ENCODE results near the gene ARMS2. TPM values are rescaled to one million over a fixed set of nuclear protein-coding genes. Genes with fewer than 3 reads are reported as not detected.

ARMS2 gene
- total and polyA plus RNA-seq, 2 experiments from 2014 or later = not detected

GRCh38 chr10:122503012-122503411 lies 48.6 kb downstream of the ARMS2 start:
- Mint-ChIP-seq H3K27ac (no peak overlapping the region), H3K36me3 (ENCODE audit: low read depth) (no peaks in the 10 kb centered on the region; the same call in 2 of the 3 replicates), H3K27me3 (ENCODE audit: insufficient read depth, low read depth, poor library complexity) (peaks cover 3% of the 10 kb centered on the region), H3K9me3 (no peaks in the 10 kb centered on the region), H3K4me1 (no peaks in the 10 kb centered on the region), H3K4me3 (no peak overlapping the region)
- Histone ChIP-seq H3K4me2 (no peak overlapping the region), H2AFZ (no peak overlapping the region), H3K27ac (ENCODE audit: low read depth) (no peak overlapping the region), H3F3A (replicated peaks; ENCODE audit: low read depth) (no peaks in the 10 kb centered on the region), H3K9me2 (ENCODE audit: insufficient read depth) (no peaks in the 10 kb centered on the region), H3K4me1 (ENCODE audit: insufficient read depth) (no peaks in the 10 kb centered on the region), H4K20me1 (replicated peaks; ENCODE audit: insufficient read depth) (no peaks in the 10 kb centered on the region), H3K27me3 (ENCODE audit: insufficient read depth) (no peaks in the 10 kb centered on the region), H3K79me2 (replicated peaks; ENCODE audit: insufficient read depth) (no peaks in the 10 kb centered on the region), H3K36me3 (ENCODE audit: insufficient read depth) (no peaks in the 10 kb centered on the region), H3K4me3 (no peak overlapping the region)
- ATAC-seq = no peak
- DNase-seq (ENCODE audit: low spot score) = no peak
- no peak for TF ChIP-seq REST (IDR thresholded peaks at IDR 0.05; ENCODE audit: unreplicated experiment)
- no peak for TF ChIP-seq ETS1 (IDR thresholded peaks at IDR 0.05)
- no peak for TF ChIP-seq ZNF331 (CRISPR knock-in tag; IDR thresholded peaks at IDR 0.05; ENCODE audit: low read depth)
- TF ChIP-seq EZH2 (IDR thresholded peaks at IDR 0.05; ENCODE audit: low read depth, unreplicated experiment) = no peak
- no peak for TF ChIP-seq STAT1 (IDR thresholded peaks at IDR 0.05; ENCODE audit: unreplicated experiment)
- no peak for TF ChIP-seq CTCF (conservative IDR thresholded peaks at IDR 0.05; ENCODE audit: low read depth in 2 of 2)
- no peak for TF ChIP-seq CREB1 (CRISPR knock-in tag; IDR thresholded peaks at IDR 0.05; ENCODE audit: low read depth)
- no peak for TF ChIP-seq ZNF114 (CRISPR knock-in tag; IDR thresholded peaks at IDR 0.05)
- no peak for TF ChIP-seq POLR2AphosphoS5 (IDR thresholded peaks at IDR 0.05; ENCODE audit: low read depth)
- no peak for TF ChIP-seq ZNF462 (CRISPR knock-in tag; IDR thresholded peaks at IDR 0.05)
- no peak for TF ChIP-seq EZH2phosphoT487 (IDR thresholded peaks at IDR 0.05; ENCODE audit: unreplicated experiment)
- TF ChIP-seq NANOG (IDR thresholded peaks at IDR 0.05; ENCODE audit: borderline replicate concordance) = no peak
- TF ChIP-seq JUNB (IDR thresholded peaks at IDR 0.05; ENCODE audit: unreplicated experiment) = no peak

All from GM23338 (cell line).